Chondrocyte (in vitro differentiated cells): Measurements from ENCODE around the gene SPHK2. TPM values are rescaled to one million over a fixed set of nuclear protein-coding genes. Genes with fewer than 3 reads are reported as not detected.

Experiments
- DNase-seq: peaks from one replicate; pipeline ENCODE4 v3.0.0; 2021; ENCODE audit warnings: mixed read lengths, low spot score
- H3K27ac Mint-ChIP-seq: one replicate; pipeline ENCODE4 v1.8.0; 2021; ENCODE audit warnings: mild to moderate bottlenecking, moderate library complexity, mixed read lengths; ENCODE audit not compliant: unreplicated experiment
- H3K27me3 Mint-ChIP-seq: 2 replicates; pipeline ENCODE4 v1.8.0; 2021; ENCODE audit warnings: low read depth, mixed read lengths
- H3K36me3 Mint-ChIP-seq: 2 replicates; pipeline ENCODE4 v1.8.0; 2021; ENCODE audit warnings: low read depth, mixed read lengths
- H3K4me1 Mint-ChIP-seq: 2 replicates; pipeline ENCODE4 v1.8.0; 2021; ENCODE audit warnings: low read depth, mild to moderate bottlenecking, mixed read lengths
- H3K4me3 Mint-ChIP-seq: one replicate; pipeline ENCODE4 v1.8.0; 2021; ENCODE audit warnings: mild to moderate bottlenecking, moderate library complexity, mixed read lengths; ENCODE audit not compliant: unreplicated experiment
- H3K9me3 Mint-ChIP-seq: 2 replicates; pipeline ENCODE4 v1.8.0; 2021; ENCODE audit warnings: low read depth, mixed read lengths
- total RNA-seq: library from RNA; stranded (reverse); gene quantifications from 3 replicates; pipeline ENCODE4 v1.2.1, GENCODE V29; 2021
- TF ChIP-seq, protein P1 (sequence below): fragments of 200-600 bp; sonication (generic); IDR thresholded peaks from 2 replicates; pipeline ENCODE4 v1.5.0; 2021; ENCODE audit warnings: antibody characterized with exemption, mild to moderate bottlenecking, moderate library complexity

The SPHK2 gene
- total RNA-seq, 1 donor from 2014 or later, result 18.6 TPM

DNA sequence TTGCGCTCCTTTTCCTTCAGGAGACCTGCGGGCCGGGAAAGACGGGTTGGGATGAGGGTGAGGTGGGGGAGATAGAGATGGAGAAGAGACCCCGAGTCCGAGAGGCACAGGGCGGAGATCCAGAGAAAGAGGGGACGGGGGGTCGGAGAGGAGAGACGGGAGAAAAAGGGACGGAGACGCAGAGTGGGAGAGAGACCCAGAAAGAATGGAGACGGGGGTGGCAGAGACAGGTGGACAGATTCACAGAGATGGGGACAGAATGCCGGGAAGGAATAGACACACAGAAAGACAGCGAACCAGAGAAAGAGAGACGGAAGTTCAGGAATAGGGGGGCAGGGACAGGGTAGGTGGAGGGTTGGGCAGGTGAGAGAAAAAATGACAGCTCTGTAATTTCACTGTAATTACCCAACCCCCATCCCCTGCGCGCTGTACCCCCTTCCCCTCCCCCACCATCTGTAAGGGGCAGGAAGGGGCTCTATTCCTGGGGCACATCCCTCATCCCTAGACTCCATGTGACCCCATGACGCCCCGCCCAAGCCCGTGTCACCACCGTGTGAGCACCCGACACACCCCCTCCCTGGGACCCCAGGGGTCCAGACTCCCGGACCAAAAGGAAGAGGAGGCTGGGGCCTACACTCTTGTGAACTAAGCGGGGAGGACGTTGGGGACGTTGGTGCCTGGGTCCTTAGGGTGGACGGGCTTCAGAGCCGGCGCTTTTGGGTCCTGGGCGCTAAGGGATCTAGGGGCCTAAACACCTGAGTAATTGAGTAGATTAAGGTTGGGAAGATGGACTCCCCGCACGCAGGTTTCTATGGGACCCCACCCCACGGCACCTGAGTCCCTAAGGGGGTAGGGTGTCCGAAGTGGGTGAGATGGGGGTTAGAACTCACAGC is 16.9 kb downstream of the SPHK2 start:
- Mint-ChIP-seq H3K27ac (no peak overlapping the region), H3K9me3 (no peaks in the 10 kb centered on the region), H3K4me1 (peaks cover 45% of the 10 kb centered on the region), H3K4me3 (peak overlapping the region; percentile 70), H3K36me3 (no peaks in the 10 kb centered on the region), H3K27me3 (no peaks in the 10 kb centered on the region)
- DNase-seq, result no peak
- TF ChIP-seq, protein P1, sequence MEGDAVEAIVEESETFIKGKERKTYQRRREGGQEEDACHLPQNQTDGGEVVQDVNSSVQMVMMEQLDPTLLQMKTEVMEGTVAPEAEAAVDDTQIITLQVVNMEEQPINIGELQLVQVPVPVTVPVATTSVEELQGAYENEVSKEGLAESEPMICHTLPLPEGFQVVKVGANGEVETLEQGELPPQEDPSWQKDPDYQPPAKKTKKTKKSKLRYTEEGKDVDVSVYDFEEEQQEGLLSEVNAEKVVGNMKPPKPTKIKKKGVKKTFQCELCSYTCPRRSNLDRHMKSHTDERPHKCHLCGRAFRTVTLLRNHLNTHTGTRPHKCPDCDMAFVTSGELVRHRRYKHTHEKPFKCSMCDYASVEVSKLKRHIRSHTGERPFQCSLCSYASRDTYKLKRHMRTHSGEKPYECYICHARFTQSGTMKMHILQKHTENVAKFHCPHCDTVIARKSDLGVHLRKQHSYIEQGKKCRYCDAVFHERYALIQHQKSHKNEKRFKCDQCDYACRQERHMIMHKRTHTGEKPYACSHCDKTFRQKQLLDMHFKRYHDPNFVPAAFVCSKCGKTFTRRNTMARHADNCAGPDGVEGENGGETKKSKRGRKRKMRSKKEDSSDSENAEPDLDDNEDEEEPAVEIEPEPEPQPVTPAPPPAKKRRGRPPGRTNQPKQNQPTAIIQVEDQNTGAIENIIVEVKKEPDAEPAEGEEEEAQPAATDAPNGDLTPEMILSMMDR, result no peak

- TF ChIP-seq, protein P1, result no peak
- Mint-ChIP-seq H3K36me3 (no peaks in the 10 kb centered on the region), H3K4me1 (peaks cover 45% of the 10 kb centered on the region), H3K27ac (peak within 1 kb of the TSS; percentile 100), H3K9me3 (no peaks in the 10 kb centered on the region), H3K4me3 (peak within 1 kb of the TSS; percentile 94), H3K27me3 (no peaks in the 10 kb centered on the region)
- no peak for DNase-seq
Observed at GRCh38 chr19:48636859-48637448, 17.6 kb downstream of the SPHK2 start, which contains the start of gene DBP. TSS of gene DBP (minus strand) at chr19:48637379. CDS start at chr19:48636994, 385 bp downstream.

GRCh38 chr19:48637449-48637947 is 18.2 kb downstream of the SPHK2 start:
- Mint-ChIP-seq H3K36me3 (no peaks in the 10 kb centered on the region), H3K27me3 (no peaks in the 10 kb centered on the region), H3K9me3 (no peaks in the 10 kb centered on the region), H3K27ac (peak overlapping the region; percentile 100), H3K4me3 (peak overlapping the region; percentile 94), H3K4me1 (peaks cover 43% of the 10 kb centered on the region)
- TF ChIP-seq, protein P1, result no peak
- peak; percentile 99 for DNase-seq

GRCh38 chr19:48637948-48638830 is 18.9 kb downstream of the SPHK2 start:
- H3K27ac Mint-ChIP-seq, result peak overlapping the region; percentile 100
- H3K27me3 Mint-ChIP-seq, result no peaks in the 10 kb centered on the region
- TF ChIP-seq, protein P1, result peak; percentile 58
- peak overlapping the region; percentile 94 for H3K4me3 Mint-ChIP-seq
- peaks cover 41% of the 10 kb centered on the region for H3K4me1 Mint-ChIP-seq
- H3K9me3 Mint-ChIP-seq, result no peaks in the 10 kb centered on the region
- no peaks in the 10 kb centered on the region for H3K36me3 Mint-ChIP-seq
- no peak for DNase-seq
